HG02973 (cell line): Measurements from ENCODE around the gene MAFF.

Experiments used
- ATAC-seq: cut with Tn5 transposase; IDR thresholded peaks from one replicate; pipeline ENCODE4 v1.9.1; 2021; ENCODE audit warnings: moderate library complexity; ENCODE audit not compliant: unreplicated experiment

The MAFF gene

GRCh38 chr22:38246046-38246658, 44.4 kb downstream of the MAFF start:
- ATAC-seq: no peak

DNA sequence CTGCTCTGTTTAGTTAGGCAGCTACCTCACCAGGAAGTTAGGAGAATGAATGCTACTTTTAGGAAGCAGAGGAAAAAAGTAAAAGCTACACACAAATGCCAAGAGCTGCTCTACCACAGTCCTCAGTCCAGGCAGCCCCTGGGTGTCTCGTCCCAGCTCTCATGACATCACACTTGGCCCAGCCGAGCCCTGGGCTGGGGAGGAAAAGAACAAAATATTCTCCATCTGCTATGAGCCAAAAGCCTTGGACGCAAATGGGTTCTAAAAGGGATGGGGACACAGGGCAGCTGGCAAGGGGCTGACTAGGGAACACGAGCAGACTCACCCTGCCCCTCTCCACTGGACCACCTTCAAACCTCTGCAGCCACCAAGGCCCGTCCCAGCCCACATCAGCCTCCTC, 44.9 kb downstream of the MAFF start:
- ATAC-seq: no peak

GRCh38 chr22:38247713-38248112, 45.9 kb downstream of the MAFF start:
- no peak for ATAC-seq

DNA sequence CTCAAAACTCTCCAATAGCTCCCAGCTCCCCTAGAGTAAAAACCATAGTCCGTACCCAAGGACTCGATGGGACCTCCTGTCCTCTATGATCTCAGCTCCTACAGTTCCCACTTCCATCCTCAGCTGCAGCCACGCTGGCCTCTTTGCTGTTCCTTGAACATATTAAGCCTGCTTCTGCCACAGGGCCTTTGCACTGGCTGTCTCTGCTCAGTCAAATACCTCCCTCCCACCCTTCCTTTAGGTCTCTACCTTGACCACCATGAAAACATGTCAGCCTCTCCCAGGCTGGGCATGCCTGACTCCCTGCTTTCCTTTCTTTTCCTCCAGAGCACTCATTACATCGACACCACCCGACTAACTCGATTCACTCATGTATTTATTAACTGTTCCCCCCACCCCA, 46.5 kb downstream of the MAFF start:
- no peak for ATAC-seq

DNA sequence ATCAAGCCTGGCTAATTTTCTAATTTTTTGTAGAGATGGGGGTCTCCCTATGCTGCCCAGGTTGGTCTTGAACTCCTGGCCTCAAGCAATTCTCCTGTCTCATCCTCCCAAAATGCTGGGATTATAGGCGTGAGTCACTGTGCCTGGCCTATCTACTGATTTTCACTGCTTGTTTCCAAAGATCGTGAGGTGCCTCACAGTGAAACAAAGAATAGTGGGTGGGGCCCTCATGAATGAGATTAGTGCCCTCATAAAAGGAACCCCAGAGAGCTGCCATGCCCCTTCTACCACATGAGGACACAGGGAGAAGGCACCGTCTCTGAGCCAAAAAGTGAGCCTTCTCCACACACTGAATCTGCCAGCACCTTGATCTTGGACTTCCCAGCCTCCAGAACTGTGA, 47.5 kb downstream of the MAFF start:
- no peak for ATAC-seq

DNA sequence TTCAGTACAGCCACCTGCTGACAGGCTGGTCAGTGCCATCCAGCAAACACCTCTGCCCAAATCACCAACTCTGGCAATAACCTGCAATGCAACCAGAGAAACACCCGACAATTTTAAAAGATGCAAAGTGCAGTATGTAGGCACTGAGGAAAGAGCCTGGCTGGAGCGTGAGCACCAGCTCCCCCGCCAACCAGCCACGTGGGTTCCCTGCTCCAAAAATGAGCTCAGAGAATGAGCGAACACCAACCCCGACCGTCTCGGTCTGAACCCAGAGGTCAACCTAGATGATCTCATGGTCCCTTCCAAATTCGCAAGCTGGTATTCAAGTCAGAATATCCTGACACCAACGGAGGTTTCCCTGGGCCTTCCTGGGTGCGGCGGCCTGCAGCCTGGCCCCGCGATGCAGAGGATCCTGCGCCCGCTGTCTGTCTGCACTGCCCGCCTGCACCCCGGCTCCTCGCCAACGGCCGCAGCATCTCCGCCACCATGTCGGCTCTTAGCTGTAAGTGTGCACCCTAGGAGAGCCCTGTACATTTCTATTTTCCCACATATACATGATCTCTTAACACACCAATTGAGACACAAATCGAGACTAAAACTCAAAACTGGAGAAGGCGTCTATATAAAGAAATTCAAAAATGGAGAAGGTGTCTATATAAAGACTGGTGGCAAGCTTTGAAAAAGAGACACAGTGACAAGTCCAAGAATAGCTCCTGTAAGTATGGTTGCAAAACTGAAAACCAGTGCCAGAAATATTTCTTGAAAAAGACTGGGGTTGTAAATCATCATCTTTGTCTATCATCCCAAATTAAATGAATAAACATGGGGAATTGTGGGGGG, 48.2 kb downstream of the MAFF start:
- no peak for ATAC-seq

DNA sequence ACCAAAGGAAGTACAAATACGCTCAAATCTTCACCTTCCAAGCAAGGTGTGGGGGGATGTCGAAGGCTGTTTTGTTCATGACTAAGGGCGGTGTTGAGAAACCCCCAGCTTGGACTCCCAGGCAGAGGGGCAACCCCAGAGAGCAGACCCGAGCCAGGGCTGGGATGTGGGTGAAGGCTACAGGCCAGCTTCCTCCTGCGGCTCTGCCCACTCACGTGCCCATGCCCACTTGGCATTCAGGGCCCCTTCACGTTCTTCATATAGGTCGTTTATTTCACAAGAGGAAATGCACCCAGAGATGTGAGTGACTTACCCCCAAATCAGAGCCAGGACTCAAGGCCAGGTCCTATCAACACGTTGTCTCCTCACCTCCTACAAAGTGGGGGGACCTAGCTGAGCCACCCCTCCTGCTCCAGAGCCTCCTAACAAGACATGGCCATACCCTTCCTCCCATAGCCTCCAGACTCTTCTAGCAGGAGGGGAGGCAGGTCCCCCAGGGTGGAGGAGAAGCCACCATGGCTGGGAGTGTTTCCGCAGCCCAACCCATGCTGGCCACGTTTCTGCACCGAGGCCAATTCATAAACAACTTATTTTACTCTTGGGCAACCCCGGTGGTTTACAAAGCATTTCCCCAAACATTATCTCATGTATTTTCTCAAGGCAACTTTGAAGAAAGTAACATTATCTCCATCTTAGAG, 49.0 kb downstream of the MAFF start:
- ATAC-seq: no peak

DNA sequence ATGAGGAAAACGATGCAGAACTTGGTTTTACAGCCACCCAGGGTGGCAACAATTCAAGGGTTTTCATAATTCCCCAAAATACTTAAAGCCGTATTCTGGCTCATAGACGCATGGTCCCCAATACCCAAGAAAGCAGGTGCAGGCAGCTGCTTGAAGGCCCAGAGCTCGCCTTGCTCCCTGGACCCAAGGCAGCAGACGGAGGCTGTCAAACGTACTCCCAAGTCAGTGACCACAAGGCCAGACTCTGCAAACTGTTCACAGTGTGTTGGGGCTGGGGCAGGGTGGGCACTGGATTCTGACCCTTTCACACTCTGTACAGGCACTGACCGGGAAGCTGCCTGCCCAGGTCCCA, 49.5 kb downstream of the MAFF start:
- ATAC-seq: no peak

- no peak for ATAC-seq
These were observed 53.9 kb downstream of the MAFF start for GRCh38 chr22:38255697-38256096.

DNA sequence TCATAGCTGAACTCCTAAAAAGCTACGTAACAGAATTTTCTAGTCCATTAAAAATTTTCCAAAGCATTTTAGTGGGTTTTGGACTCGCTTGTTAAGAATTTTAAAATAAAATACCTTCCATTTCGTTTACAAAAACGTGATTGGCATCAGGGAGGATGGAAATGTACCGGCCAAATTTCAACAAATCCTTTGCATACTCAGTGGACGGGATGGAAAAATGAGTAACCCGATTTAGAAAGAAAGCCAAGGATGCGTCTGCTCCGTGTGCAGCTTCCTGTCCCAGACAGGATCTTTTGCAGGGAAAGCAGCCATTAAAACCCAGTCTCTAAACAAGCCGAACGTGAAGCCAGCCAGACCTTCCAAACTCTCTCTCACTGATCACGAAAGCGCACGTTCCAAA, 55.4 kb downstream of the MAFF start:
- ATAC-seq: no peak

- no peak for ATAC-seq
These were observed 56.0 kb downstream of the MAFF start for GRCh38 chr22:38257650-38258250.

GRCh38 chr22:38258895-38259294, 57.1 kb downstream of the MAFF start:
- no peak for ATAC-seq

GRCh38 chr22:38259370-38259769, 57.6 kb downstream of the MAFF start:
- ATAC-seq: no peak

DNA sequence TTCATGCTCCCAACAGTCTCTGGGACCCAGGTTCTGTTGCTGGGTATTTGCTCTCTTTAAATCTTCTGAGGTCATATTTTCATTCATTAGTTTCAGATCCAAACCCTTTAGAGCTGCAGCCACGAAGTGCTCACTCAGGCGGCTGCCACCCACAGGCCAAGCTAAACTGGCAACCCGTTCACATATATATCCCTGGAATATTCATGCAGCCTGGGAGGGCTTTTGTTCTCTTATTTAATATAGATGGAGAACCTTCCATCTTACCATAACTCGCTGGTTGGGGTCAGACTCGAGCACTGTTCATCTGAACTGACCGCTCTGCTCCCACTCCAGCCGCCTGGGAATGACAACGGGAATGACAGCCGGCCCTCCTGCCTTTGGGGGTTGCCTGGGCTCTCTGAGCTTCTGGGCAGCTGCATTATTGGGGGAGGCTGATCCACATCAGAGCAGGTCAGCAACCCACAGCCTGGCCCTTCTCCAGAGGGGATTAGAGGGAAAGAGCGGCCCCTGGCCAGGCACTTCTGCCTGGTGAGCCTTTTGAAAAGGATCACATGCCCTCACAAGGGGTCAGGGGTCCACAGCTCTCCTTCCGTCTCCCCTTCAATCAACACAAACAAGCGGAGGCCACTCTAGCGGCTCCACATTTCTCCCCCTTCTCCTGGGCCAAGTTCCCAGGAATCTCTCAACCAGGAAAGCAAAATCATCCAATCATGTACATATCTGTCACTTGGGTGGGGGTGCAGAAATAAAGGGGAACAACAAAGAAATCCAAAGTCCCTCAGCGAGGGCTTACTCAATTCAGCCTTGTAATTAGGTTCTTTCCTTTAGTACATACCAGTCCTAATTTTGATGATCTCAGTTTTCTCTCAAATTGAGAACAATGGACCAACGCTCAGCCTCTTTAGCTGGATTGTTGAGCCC, 59.2 kb downstream of the MAFF start:
- no peak for ATAC-seq

GRCh38 chr22:38262051-38262795, 60.4 kb downstream of the MAFF start:
- no peak for ATAC-seq

DNA sequence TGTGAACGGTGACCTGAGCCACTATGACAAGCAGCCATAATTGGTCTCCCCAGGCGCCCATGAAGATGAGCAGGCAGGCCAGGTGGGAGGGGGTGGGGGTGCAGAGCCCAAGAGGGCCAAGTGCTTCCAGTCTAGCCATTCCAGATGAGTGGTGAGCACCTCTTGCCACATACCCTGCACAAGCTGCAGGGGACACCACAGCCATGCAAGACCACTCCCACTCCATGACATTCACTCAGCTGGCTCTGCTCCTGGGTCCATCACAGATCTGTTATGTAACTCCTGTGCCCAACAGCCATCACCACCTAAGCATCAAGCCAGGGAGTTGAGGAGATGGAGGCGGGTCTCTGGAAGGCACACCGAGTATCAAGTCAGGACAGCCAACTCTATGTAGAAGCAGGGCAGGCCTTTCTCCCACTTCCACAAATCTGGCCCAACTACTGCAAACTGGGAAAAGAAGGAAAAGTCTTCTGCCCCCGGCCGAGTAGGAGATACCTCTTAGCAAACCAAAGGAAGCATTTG, 62.6 kb downstream of the MAFF start:
- ATAC-seq: no peak
